GM12878 (cell line): ENCODE results near the gene SPNS1. TPM values are rescaled to one million over a fixed set of nuclear protein-coding genes. Genes with fewer than 3 reads are reported as not detected.

Experiments
- BHLHE40 ChIP-seq, 2 experiments: fragments of 450-650 bp in 1 of 2; IDR thresholded peaks; 2 replicates each; pipeline ENCODE4 v1.6.1; 2011 to 2017; ENCODE audit warnings: low read depth in 2 of 2, borderline replicate concordance in 1 of 2, improper control_type of control experiment in 1 of 2, low read length in 1 of 2, mild to moderate bottlenecking in 1 of 2
- CBX3 ChIP-seq: fragments of 200-600 bp; sonication (generic); IDR thresholded peaks from 2 replicates; pipeline ENCODE4 v1.6.1; 2016; ENCODE audit warnings: low read depth, borderline replicate concordance
- CEBPZ ChIP-seq: fragments of 150-350 bp; IDR thresholded peaks from 2 replicates; pipeline ENCODE4 v1.6.1; 2016; ENCODE audit warnings: low read depth, low read length
- CREM ChIP-seq: IDR thresholded peaks from 2 replicates; pipeline ENCODE4 v1.6.1; 2014; ENCODE audit warnings: antibody characterized with exemption, low read depth
- ESRRA ChIP-seq: IDR thresholded peaks from 2 replicates; pipeline ENCODE4 v1.6.1; 2012; ENCODE audit warnings: mild to moderate bottlenecking, low read length, improper control_type of control experiment
- EZH2 ChIP-seq: IDR thresholded peaks from 2 replicates; pipeline ENCODE4 v1.6.1; 2012; ENCODE audit warnings: low read depth, mild to moderate bottlenecking, control low read depth, inconsistent platforms, low read length, borderline replicate concordance; ENCODE audit not compliant: control insufficient read depth
- HDAC6 ChIP-seq: fragments of 200-600 bp; sonication (generic); IDR thresholded peaks from one replicate; pipeline ENCODE4 v1.8.0; 2017; ENCODE audit warnings: antibody characterized with exemption; ENCODE audit not compliant: unreplicated experiment
- LARP7 ChIP-seq: fragments of 450-650 bp; IDR thresholded peaks from 2 replicates; pipeline ENCODE4 v1.6.1; 2017; ENCODE audit warnings: mild to moderate bottlenecking
- MYB ChIP-seq: fragments of 150-350 bp; IDR thresholded peaks from 2 replicates; pipeline ENCODE4 v1.6.1; 2014; ENCODE audit warnings: mild to moderate bottlenecking, low read depth, low read length, borderline replicate concordance
- NFYA ChIP-seq: IDR thresholded peaks from 2 replicates; pipeline ENCODE4 v1.6.1; 2011; ENCODE audit warnings: low read depth, mild to moderate bottlenecking, low read length, improper control_type of control experiment, borderline replicate concordance
- RELB ChIP-seq: fragments of 450-650 bp; IDR thresholded peaks from 2 replicates; pipeline ENCODE4 v1.6.1; 2017; ENCODE audit warnings: low read depth, mild to moderate bottlenecking, moderate library complexity
- SREBF2 ChIP-seq: IDR thresholded peaks from 2 replicates; pipeline ENCODE4 v1.6.1; 2012; ENCODE audit warnings: mild to moderate bottlenecking, low read length
- USF1 ChIP-seq: IDR thresholded peaks from 2 replicates; pipeline ENCODE4 v1.6.1; 2011; ENCODE audit warnings: borderline replicate concordance, low read depth, mild to moderate bottlenecking, moderate library complexity, mixed read lengths, low read length; ENCODE audit not compliant: insufficient read depth; ENCODE audit errors: extremely low read length
- polyA plus RNA-seq, 11 experiments: library from polyadenylated mRNA; depleted of rRNA in 4 of 11; unstranded in 6 of 11; stranded (reverse) in 5 of 11; fragments of >200 nt; fragmentation: Nextera tagmentation in 4 of 11; fragmentation: Illumina TruSeq in 1 of 11; extraction: Ambion mirVana in 4 of 11; extraction: Trizol in 1 of 11; gene quantifications; 1 replicate in 1 of 11; 2 replicates in 10 of 11; pipeline versions ENCODE4 v1.2.1 to v1.2.3, GENCODE V29; 2011 to 2016; ENCODE audit warnings: inconsistent platforms in 2 of 11, missing spikeins in 2 of 11, low read depth in 1 of 11
- total RNA-seq, 4 experiments: library from RNA; depleted of rRNA in 3 of 4; stranded (reverse); fragments of >200 nt in 3 of 4; fragmentation: Illumina TruSeq in 1 of 4; extraction: Trizol in 1 of 4; gene quantifications; 2 replicates each; pipeline versions ENCODE4 v1.2.1 to v1.2.3, GENCODE V29; 2013 to 2021
- TF ChIP-seq, protein P1 (sequence below): fragments of 450-650 bp; IDR thresholded peaks from 2 replicates; pipeline ENCODE4 v1.6.1; 2017; ENCODE audit warnings: mild to moderate bottlenecking, moderate library complexity
- TF ChIP-seq, protein P2 (sequence below): fragments of 150-350 bp; IDR thresholded peaks from 2 replicates; pipeline ENCODE4 v1.6.1; 2014; ENCODE audit warnings: mild to moderate bottlenecking, low read depth, low read length

The SPNS1 gene
- total and polyA plus RNA-seq, 10 of the 15 experiments (the other 5 are each of a cell fraction or from before 2014, with no cell fraction given): 0.16 to 37.6 (median 12.0) TPM

- TF ChIP-seq, protein P1, sequence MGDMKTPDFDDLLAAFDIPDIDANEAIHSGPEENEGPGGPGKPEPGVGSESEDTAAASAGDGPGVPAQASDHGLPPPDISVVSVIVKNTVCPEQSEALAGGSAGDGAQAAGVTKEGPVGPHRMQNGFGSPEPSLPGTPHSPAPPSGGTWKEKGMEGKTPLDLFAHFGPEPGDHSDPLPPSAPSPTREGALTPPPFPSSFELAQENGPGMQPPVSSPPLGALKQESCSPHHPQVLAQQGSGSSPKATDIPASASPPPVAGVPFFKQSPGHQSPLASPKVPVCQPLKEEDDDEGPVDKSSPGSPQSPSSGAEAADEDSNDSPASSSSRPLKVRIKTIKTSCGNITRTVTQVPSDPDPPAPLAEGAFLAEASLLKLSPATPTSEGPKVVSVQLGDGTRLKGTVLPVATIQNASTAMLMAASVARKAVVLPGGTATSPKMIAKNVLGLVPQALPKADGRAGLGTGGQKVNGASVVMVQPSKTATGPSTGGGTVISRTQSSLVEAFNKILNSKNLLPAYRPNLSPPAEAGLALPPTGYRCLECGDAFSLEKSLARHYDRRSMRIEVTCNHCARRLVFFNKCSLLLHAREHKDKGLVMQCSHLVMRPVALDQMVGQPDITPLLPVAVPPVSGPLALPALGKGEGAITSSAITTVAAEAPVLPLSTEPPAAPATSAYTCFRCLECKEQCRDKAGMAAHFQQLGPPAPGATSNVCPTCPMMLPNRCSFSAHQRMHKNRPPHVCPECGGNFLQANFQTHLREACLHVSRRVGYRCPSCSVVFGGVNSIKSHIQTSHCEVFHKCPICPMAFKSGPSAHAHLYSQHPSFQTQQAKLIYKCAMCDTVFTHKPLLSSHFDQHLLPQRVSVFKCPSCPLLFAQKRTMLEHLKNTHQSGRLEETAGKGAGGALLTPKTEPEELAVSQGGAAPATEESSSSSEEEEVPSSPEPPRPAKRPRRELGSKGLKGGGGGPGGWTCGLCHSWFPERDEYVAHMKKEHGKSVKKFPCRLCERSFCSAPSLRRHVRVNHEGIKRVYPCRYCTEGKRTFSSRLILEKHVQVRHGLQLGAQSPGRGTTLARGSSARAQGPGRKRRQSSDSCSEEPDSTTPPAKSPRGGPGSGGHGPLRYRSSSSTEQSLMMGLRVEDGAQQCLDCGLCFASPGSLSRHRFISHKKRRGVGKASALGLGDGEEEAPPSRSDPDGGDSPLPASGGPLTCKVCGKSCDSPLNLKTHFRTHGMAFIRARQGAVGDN: 0 out of 2 replicates have a peak, but pooled peaks have one; percentile 66
- TF ChIP-seq RELB (peak; percentile 100), BHLHE40 (IDR thresholded peaks at IDR 0.05; ENCODE audit: borderline replicate concordance in 1 of 2, low read depth in 2 of 2, low read length in 1 of 2) (peak; percentile 95 to 98), HDAC6 (no peak), CEBPZ (no peak), LARP7 (peak; percentile 89), NFYA (no peak), MYB (no peak), EZH2 (no peak), SREBF2 (no peak), CBX3 (no peak), CREM (peak; percentile 80), USF1 (peak; percentile 100), ESRRA (no peak)
- TF ChIP-seq, protein P2, sequence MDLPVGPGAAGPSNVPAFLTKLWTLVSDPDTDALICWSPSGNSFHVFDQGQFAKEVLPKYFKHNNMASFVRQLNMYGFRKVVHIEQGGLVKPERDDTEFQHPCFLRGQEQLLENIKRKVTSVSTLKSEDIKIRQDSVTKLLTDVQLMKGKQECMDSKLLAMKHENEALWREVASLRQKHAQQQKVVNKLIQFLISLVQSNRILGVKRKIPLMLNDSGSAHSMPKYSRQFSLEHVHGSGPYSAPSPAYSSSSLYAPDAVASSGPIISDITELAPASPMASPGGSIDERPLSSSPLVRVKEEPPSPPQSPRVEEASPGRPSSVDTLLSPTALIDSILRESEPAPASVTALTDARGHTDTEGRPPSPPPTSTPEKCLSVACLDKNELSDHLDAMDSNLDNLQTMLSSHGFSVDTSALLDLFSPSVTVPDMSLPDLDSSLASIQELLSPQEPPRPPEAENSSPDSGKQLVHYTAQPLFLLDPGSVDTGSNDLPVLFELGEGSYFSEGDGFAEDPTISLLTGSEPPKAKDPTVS: no peak
These were observed at the start of gene SPNS1 (continued) for GRCh38 chr16:28974437-28975157.
